Measurements from ENCODE around the gene TSPAN11.

Gene TSPAN11

GRCh38 chr12:30923057-30923456, 3.5 kb upstream of the TSPAN11 start:
- DNase-seq (ENCODE audit: extremely low spot score): no peak
- CTCF ChIA-PET: no interaction called here
- POLR2A ChIA-PET: no interaction called here
- no peak for TF ChIP-seq CTCF (IDR thresholded peaks at IDR 0.05; ENCODE audit: control extremely low read depth, extremely low read depth, low read depth, missing control alignments)

GRCh38 chr12:30925607-30926242, 823 bp upstream of the TSPAN11 start:
- POLR2A ChIA-PET: no interaction called here
- CTCF ChIA-PET: no interaction called here
- no peak for TF ChIP-seq CTCF (IDR thresholded peaks at IDR 0.05; ENCODE audit: control extremely low read depth, extremely low read depth, low read depth, missing control alignments)
- DNase-seq (ENCODE audit: extremely low spot score): no peak

GRCh38 chr12:30927222-30927611, 669 bp downstream of the TSPAN11 start:
- no peak for TF ChIP-seq CTCF (IDR thresholded peaks at IDR 0.05; ENCODE audit: control extremely low read depth, extremely low read depth, low read depth, missing control alignments)
- ChIA-PET POLR2A (no interaction called here), CTCF (interaction anchor here (1.0 to 1.6 kb wide), 3 partner anchors 28 to 311 kb away, joined by 3 to 4 read pairs (median 4); no protein-coding TSS in a partner anchor)
- no peak for DNase-seq (ENCODE audit: extremely low spot score)

- no peak for TF ChIP-seq CTCF (IDR thresholded peaks at IDR 0.05; ENCODE audit: control extremely low read depth, extremely low read depth, low read depth, missing control alignments)
- no peak for DNase-seq (ENCODE audit: extremely low spot score)
- ChIA-PET POLR2A (no interaction called here), CTCF (interaction anchor here (1.3 to 1.6 kb wide), 3 partner anchors 29 to 344 kb away, joined by 3 to 4 read pairs (median 3); no protein-coding TSS in a partner anchor)
These were observed 2.1 kb downstream of the TSPAN11 start for GRCh38 chr12:30928356-30929244.

GRCh38 chr12:30930238-30930637, 3.7 kb downstream of the TSPAN11 start:
- TF ChIP-seq CTCF (IDR thresholded peaks at IDR 0.05; ENCODE audit: control extremely low read depth, extremely low read depth, low read depth, missing control alignments): no peak
- ChIA-PET CTCF (no interaction called here), POLR2A (no interaction called here)

GRCh38 chr12:30930641-30931040, 4.1 kb downstream of the TSPAN11 start:
- ChIA-PET POLR2A (no interaction called here), CTCF (no interaction called here)
- DNase-seq (ENCODE audit: extremely low spot score): no peak
- TF ChIP-seq CTCF (IDR thresholded peaks at IDR 0.05; ENCODE audit: control extremely low read depth, extremely low read depth, low read depth, missing control alignments): no peak

More at GRCh38 chr12:30930238-30930637, 3.7 kb downstream of the TSPAN11 start:
- no peak for DNase-seq (ENCODE audit: extremely low spot score)
